Suppressor macrophage treated with lipopolysaccharide for 1 hour (primary cell): ENCODE data around the gene LAIR2.
A peak's percentile ranks its signal among the peaks of the same experiment; 100 is the strongest.

Experiments
- DNase-seq, 3 donors: peaks; one replicate each; pipeline ENCODE4 v3.0.0-alpha.2; 2020 to 2022

Gene LAIR2

GRCh38 chr19:54535601-54536000, 33.0 kb downstream of the LAIR2 start:
- DNase-seq, result no peak

GRCh38 chr19:54536956-54537355, 34.3 kb downstream of the LAIR2 start:
- DNase-seq, result no peak

GRCh38 chr19:54541712-54542111, 39.1 kb downstream of the LAIR2 start:
- DNase-seq, result no peak

GRCh38 chr19:54548806-54549205, 46.2 kb downstream of the LAIR2 start:
- DNase-seq, result no peak

- no peak for DNase-seq
Observed at GRCh38 chr19:54549224-54549623, 46.6 kb downstream of the LAIR2 start.

- DNase-seq, result no peak
Observed at GRCh38 chr19:54551293-54551692, 48.7 kb downstream of the LAIR2 start.

- DNase-seq, result peak; percentile 49 to 71 (median 59)
Observed at GRCh38 chr19:54551950-54552912, 49.6 kb downstream of the LAIR2 start.

GRCh38 chr19:54552913-54553310, 50.3 kb downstream of the LAIR2 start:
- no peak for DNase-seq

GRCh38 chr19:54554006-54554405, 51.4 kb downstream of the LAIR2 start:
- DNase-seq, result no peak

GRCh38 chr19:54554896-54555295, 52.3 kb downstream of the LAIR2 start:
- no peak for DNase-seq

- DNase-seq, result no peak
Observed at GRCh38 chr19:54556194-54556593, 53.6 kb downstream of the LAIR2 start.

GRCh38 chr19:54558339-54558738, 55.7 kb downstream of the LAIR2 start:
- DNase-seq, result peak in 1 of 3 donors; percentile 18
